HG03045 (cell line): Measurements from ENCODE around the gene LRRC8D.
A peak's percentile ranks its signal among the peaks of the same experiment; 100 is the strongest.

Experiments
- ATAC-seq: cut with Tn5 transposase; IDR thresholded peaks from one replicate; pipeline ENCODE4 v1.9.1; 2021; ENCODE audit warnings: mild to moderate bottlenecking, moderate library complexity; ENCODE audit not compliant: unreplicated experiment

LRRC8D gene

GRCh38 chr1:89806616-89807015, 14.2 kb upstream of the LRRC8D start:
- ATAC-seq, result no peak

- ATAC-seq, result no peak
Measured at GRCh38 chr1:89807503-89807902, 13.3 kb upstream of the LRRC8D start.

GRCh38 chr1:89807983-89808382, 12.8 kb upstream of the LRRC8D start:
- no peak for ATAC-seq

GRCh38 chr1:89808441-89809117, 12.3 kb upstream of the LRRC8D start:
- ATAC-seq, result no peak

GRCh38 chr1:89809556-89809955, 11.3 kb upstream of the LRRC8D start:
- ATAC-seq, result no peak

GRCh38 chr1:89810302-89810701, 10.5 kb upstream of the LRRC8D start:
- no peak for ATAC-seq

GRCh38 chr1:89810880-89811279, 10.0 kb upstream of the LRRC8D start:
- no peak for ATAC-seq

GRCh38 chr1:89812992-89813391, 7.8 kb upstream of the LRRC8D start:
- ATAC-seq, result no peak

- no peak for ATAC-seq
Measured at GRCh38 chr1:89815040-89815439, 5.8 kb upstream of the LRRC8D start.

GRCh38 chr1:89815611-89816010, 5.2 kb upstream of the LRRC8D start:
- no peak for ATAC-seq

GRCh38 chr1:89816366-89816765, 4.5 kb upstream of the LRRC8D start:
- no peak for ATAC-seq

- peak; percentile 63 for ATAC-seq
Measured at GRCh38 chr1:89821322-89822108, 683 bp downstream of the LRRC8D start.

- ATAC-seq, result no peak
Measured at GRCh38 chr1:89822109-89822962, 1.5 kb downstream of the LRRC8D start.

GRCh38 chr1:89822999-89823628, 2.3 kb downstream of the LRRC8D start:
- ATAC-seq, result no peak

- ATAC-seq, result no peak
Measured at GRCh38 chr1:89823679-89824292, 3.0 kb downstream of the LRRC8D start.

GRCh38 chr1:89826594-89826993, 5.8 kb downstream of the LRRC8D start:
- no peak for ATAC-seq

- no peak for ATAC-seq
Measured at GRCh38 chr1:89827330-89827729, 6.5 kb downstream of the LRRC8D start.

GRCh38 chr1:89827902-89828301, 7.1 kb downstream of the LRRC8D start:
- ATAC-seq, result no peak

GRCh38 chr1:89829186-89829585, 8.4 kb downstream of the LRRC8D start:
- no peak for ATAC-seq

- no peak for ATAC-seq
Measured at GRCh38 chr1:89831462-89832120, 10.8 kb downstream of the LRRC8D start.
